ACHN (cell line): ENCODE data around the gene PHKA2.

ENCODE experiments used
- DNase-seq: peaks from one replicate; pipeline ENCODE4 v3.0.0-alpha.2; 2015
- in situ Hi-C: cut with HindIII; loops from 2 replicates; pipeline ENCODE4 v1.10.0; 2017; ENCODE audit warnings: low sequenced_read_pairs, low pct_ligation_motif_present, low pct_unique_long_range_greater_than_20kb

PHKA2 gene

GRCh38 chrX:18897611-18898010, 86.3 kb downstream of the PHKA2 start:
- DNase-seq = no peak
- in situ Hi-C loops = no loop called here

GRCh38 chrX:18896680-18897544, 87.0 kb downstream of the PHKA2 start:
- in situ Hi-C loops = no loop called here
- DNase-seq = no peak

- in situ Hi-C loops = no loop called here
- no peak for DNase-seq
These were observed 88.5 kb downstream of the PHKA2 start for GRCh38 chrX:18895189-18895951.

GRCh38 chrX:18894156-18894555, 89.8 kb downstream of the PHKA2 start:
- in situ Hi-C loops = no loop called here
- DNase-seq = no peak

- in situ Hi-C loops = no loop called here
- no peak for DNase-seq
These were observed 90.4 kb downstream of the PHKA2 start for GRCh38 chrX:18893536-18893935.

- in situ Hi-C loops = no loop called here
- DNase-seq = no peak
These were observed 91.0 kb downstream of the PHKA2 start for GRCh38 chrX:18892899-18893298.

- in situ Hi-C loops = no loop called here
- DNase-seq = no peak
These were observed 92.4 kb downstream of the PHKA2 start for GRCh38 chrX:18891548-18891945.

GRCh38 chrX:18890724-18891547, 93.0 kb downstream of the PHKA2 start:
- no peak for DNase-seq
- in situ Hi-C loops = no loop called here

GRCh38 chrX:18890049-18890381, 93.9 kb downstream of the PHKA2 start:
- in situ Hi-C loops = no loop called here
- DNase-seq = no peak

GRCh38 chrX:18889346-18890048, 94.4 kb downstream of the PHKA2 start:
- no peak for DNase-seq
- in situ Hi-C loops = no loop called here

- in situ Hi-C loops = no loop called here
- no peak for DNase-seq
These were observed 95.6 kb downstream of the PHKA2 start for GRCh38 chrX:18888281-18888680.

GRCh38 chrX:18887825-18888212, 96.1 kb downstream of the PHKA2 start:
- in situ Hi-C loops = no loop called here
- no peak for DNase-seq

- DNase-seq = no peak
- in situ Hi-C loops = no loop called here
These were observed 96.6 kb downstream of the PHKA2 start for GRCh38 chrX:18887177-18887824.

GRCh38 chrX:18886344-18887161, 97.4 kb downstream of the PHKA2 start:
- DNase-seq = peak; percentile 45
- in situ Hi-C loops = no loop called here

- DNase-seq = no peak
- in situ Hi-C loops = no loop called here
These were observed 97.9 kb downstream of the PHKA2 start for GRCh38 chrX:18886005-18886343.

GRCh38 chrX:18885328-18886004, 98.4 kb downstream of the PHKA2 start:
- in situ Hi-C loops = no loop called here
- DNase-seq = no peak

- in situ Hi-C loops = no loop called here
These were observed 99.0 kb downstream of the PHKA2 start for GRCh38 chrX:18884916-18885315.

More at GRCh38 chrX:18884916-18885315, 99.0 kb downstream of the PHKA2 start:
- no peak for DNase-seq
